ENCODE measurements around the gene GABARAPL2. TPM values are rescaled to one million over a fixed set of nuclear protein-coding genes. Genes with fewer than 3 reads are reported as not detected.
"Not testable (repeated sequence)": the region's sequence is repeated elsewhere in the genome, so short reads cannot be mapped to it uniquely, and the experiment has no call there.

Gene GABARAPL2
- polyA plus RNA-seq, 5 donors, result 131 to 151 (median 138) TPM

GRCh38 chr16:75584108-75584507 is 17.9 kb downstream of the GABARAPL2 start:
- no peak for DNase-seq

DNA sequence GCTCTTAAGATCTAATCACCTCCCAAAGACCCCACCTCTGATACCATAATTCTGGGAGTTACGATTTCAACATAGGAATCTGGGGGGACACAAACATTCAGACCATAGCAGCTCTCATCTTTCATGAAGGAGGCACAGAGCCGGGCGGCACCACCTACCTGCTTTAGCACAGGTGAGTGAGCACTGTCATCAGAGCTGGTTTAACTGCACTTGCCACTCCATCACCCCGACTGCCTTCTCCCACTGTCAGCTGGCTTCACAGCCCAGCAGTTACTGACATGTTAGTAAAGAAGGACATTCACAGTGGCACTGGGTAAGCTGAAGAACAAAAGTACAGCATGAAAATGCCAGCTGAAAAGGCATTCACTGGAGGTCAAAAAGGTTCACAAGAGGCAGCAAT is 22.5 kb downstream of the GABARAPL2 start:
- DNase-seq, result no peak

DNA sequence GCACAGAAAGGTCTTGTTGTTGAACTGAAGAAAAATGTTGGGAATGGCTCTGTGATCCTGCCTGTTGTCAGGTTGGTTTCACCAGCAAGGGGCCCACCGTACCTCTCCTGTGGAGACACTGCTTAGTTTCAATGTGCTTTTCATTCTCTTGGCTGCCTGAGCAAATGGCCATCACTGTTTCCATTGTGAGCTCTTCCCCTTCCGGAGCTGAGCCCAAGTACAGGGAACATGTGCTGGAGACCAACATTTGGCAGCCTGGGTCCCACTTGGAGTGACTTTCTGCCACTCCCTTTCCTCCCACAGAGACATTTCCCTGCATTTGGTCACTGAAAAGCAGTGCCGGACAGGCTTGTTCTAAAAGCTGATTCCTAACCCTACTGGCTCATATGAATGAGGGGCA is 23.1 kb downstream of the GABARAPL2 start:
- no peak for DNase-seq

DNA sequence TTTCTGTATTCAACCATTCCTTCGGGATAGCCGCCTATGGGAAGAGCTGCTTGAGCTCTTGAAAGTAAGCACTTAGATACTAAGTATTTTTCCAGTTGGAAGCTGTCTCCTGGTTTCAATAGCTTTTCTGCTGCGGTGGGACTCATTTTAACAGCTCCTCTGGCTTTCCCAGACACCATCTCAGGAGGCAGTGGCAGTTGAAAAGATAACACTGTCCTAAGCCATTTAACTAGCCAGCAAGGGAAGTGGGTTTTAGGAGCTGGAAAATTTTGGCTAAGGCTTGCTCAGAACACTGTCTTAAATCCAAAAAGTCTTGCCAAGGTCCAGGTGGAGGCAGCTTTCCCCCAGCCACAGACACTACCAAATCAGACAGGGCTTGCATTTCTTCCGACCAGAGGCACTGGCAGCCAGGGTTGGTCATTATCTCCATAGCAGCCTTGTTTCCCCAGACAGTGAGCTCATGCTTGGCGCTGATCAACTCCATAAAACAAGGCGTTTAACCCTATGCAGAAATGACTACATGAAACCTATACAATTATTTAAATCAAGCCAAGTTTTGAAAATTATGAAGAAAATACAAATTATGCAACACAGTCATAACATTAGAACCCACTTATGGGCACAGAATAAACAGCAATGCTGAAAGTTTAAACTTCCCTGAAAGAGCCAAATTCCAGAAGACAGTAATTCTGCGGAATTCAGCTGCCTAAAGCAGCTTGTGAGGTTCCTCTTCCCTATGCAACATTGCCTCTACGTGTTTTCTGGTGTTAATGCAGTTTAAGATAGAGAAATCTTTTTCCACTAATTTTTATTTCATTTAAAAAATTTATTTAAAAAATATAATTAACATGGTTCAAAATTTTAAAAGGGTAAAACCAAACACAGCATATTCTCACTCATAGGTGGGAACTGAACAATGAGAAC is 25.0 kb downstream of the GABARAPL2 start:
- DNase-seq, result peak; percentile 81 to 84

DNA sequence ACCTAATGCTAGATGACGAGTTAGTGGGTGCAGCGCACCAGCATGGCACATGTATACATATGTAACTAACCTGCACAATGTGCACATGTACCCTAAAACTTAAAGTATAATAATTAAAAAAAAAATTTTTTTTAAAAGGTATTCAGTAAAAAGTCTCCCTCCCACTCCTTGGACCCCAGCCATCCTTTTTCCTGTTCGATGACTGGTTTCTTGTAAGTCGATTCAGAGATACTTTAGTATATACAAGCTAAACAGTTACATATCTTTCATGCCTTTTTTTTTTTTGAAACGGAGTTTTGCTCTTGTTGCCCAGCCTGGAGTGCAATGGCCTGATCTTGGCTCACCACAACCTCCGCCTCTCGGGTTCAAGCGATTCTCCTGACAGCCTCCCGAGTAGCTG is 25.7 kb downstream of the GABARAPL2 start:
- DNase-seq, result not testable (repeated sequence)

GRCh38 chr16:75593308-75593707 is 27.1 kb downstream of the GABARAPL2 start:
- no peak for DNase-seq

GRCh38 chr16:75593825-75594820 is 27.9 kb downstream of the GABARAPL2 start:
- DNase-seq, result no peak

GRCh38 chr16:75599452-75600277 is 33.5 kb downstream of the GABARAPL2 start:
- DNase-seq, result no peak

- DNase-seq, result no peak
Measured at GRCh38 chr16:75603241-75603640, 37.1 kb downstream of the GABARAPL2 start.

GRCh38 chr16:75606507-75606906 is 40.3 kb downstream of the GABARAPL2 start:
- no peak for DNase-seq

GRCh38 chr16:75614066-75614897 is 48.1 kb downstream of the GABARAPL2 start:
- DNase-seq, result no peak

- no peak for DNase-seq
Measured at GRCh38 chr16:75615619-75616018, 49.4 kb downstream of the GABARAPL2 start.

GRCh38 chr16:75616521-75617010 is 50.4 kb downstream of the GABARAPL2 start:
- DNase-seq, result no peak

GRCh38 chr16:75617121-75617520 is 50.9 kb downstream of the GABARAPL2 start:
- DNase-seq, result no peak

DNA sequence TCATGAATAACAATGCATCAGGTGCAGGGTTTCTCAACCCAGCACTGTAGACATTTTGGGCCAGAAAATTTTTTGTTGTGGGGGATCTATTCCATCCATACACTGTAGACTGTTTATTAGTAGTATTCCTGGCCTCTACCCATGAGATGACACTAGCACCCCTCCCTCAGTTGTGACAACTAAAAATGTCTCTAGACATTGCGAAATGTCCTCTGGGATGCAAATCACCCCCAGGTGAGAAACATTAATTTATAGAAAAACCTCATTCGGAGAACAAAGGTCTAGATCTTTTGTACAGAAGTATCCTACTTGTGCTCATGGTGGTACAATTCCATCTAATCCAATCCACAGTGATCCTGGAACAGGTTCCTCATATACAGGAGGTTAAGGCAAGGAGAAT is 52.6 kb downstream of the GABARAPL2 start:
- no peak for DNase-seq

DNA sequence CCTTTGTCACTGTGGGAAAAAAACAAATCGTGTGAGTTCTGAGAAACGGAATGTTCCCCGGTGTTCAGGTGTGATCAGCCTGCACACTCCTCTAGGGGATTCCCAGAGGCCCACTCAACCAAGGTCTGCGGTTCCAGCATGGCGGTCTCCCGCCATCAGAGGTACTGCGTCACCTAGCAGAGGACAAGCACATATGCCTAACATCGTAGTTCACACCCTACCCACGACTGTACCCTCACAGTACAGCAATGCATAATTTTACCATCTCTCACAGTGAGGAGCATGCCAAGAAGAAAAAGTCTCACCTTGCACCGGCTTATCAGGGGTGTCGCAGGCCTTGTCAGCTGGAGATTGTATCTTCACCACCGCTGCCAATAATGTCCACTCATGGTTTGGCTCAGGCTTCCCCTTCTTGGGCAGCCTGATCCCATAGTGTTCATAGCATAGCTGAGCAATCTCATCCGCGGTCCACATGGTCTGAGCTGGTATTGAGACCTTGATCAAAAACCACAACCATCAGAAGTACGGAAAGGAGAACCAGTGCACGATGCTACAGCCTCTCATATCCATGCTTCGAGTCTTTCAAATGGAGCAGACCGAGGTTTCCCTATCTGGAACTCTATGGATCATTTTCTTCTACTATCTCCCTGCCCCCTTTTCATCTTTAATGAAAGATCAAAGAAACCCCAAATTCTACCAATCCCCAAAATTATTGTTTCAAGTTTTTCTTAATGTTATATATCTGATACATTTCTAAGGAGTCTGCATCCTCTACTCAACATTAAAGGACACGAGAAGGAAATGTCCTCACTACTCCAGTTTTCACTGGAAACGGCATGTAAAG is 54.4 kb downstream of the GABARAPL2 start:
- no peak for DNase-seq

DNA sequence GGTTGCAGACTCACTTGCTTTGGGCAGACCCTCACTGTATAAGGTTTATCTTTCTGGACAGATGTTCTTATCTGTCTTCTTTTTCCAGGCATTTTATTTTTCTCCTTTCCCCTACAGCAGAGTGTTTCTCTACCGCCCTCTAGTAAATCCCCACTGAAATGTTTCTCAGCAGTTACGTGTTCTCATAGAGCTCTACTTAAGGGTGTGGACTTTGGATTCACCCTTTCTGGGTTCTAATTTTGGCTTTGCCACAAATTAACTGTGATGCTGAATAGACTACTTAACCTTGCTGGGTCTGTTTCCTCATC is 54.9 kb downstream of the GABARAPL2 start:
- DNase-seq, result no peak

DNA sequence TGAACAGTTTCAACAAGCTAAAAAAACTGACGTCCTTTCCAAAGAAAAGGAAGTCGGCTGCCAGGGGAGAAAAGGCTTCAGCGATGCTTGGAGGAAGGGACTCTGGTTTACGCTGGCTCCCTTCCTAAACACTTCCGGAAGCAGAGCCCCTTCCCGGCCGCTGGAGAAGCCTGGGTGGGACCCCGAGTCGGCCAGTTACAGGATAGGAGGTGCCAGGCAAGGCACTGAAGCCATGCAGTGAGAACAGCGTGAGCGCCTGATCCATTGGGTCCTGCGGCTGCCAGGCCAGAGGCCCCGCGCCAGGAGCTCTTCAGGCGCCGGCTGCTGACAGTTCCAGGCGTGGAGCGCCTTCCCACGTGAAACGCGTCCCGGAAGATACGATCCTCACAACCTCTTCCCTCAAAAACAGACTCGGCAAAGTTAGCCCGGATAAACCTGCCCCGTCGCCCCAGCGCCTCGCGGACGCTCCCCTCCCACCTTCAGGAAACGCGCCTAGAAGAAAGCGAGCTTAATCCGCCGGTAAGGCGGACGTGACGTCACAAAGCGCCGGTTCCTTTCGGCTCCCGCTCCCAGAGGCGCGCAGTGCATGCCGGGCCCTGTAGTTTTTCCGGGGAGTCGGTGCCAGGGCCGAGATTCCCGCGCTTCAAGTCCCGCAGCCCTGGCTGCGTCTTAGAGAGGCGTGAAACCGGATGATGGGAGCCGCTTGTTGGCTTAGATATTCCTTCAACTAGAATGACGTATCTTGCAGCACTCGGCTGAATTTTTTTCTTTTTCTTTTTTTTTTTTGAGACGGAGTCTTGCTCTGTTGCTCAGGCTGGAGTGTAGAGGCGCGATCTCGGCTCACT is 56.8 kb downstream of the GABARAPL2 start, which contains the start of gene ADAT1:
TSS of gene ADAT1 (minus strand) at position 521 of the 845 bp plus-strand sequence. CDS start 2,482 bp downstream, outside the sequence.
- peak; percentile 98 for DNase-seq

Measured in right lung (tissue), 5 donors.